Trophoblast cell (in vitro differentiated cells and primary cell): ENCODE results near the gene ATAD3A.

ENCODE experiments used
- DNase-seq, 2 donors: peaks; one replicate each; pipeline ENCODE4 v3.0.0-alpha.2; 2016
- H2AFZ ChIP-seq: 2 replicates; pipeline ENCODE4 v1.6.1; 2013; ENCODE audit warnings: low read length, moderate library complexity, mild to moderate bottlenecking; ENCODE audit not compliant: insufficient read depth, poor library complexity
- H2AK5ac ChIP-seq: 2 replicates; pipeline ENCODE4 v1.6.1; 2013; ENCODE audit warnings: mild to moderate bottlenecking, low read length
- H2BK120ac ChIP-seq: 2 replicates; pipeline ENCODE4 v1.6.1; 2013; ENCODE audit warnings: low read length, mild to moderate bottlenecking, moderate library complexity; ENCODE audit not compliant: insufficient read depth, poor library complexity
- H2BK12ac ChIP-seq: 2 replicates; pipeline ENCODE4 v1.6.1; 2013; ENCODE audit warnings: mild to moderate bottlenecking, low read length, moderate library complexity
- H2BK5ac ChIP-seq: 2 replicates; pipeline ENCODE4 v1.6.1; 2013; ENCODE audit warnings: low read length, low read depth, moderate library complexity, mild to moderate bottlenecking; ENCODE audit not compliant: poor library complexity
- H3K14ac ChIP-seq: 2 replicates; pipeline ENCODE4 v1.6.1; 2013; ENCODE audit warnings: mild to moderate bottlenecking, low read length
- H3K18ac ChIP-seq: 2 replicates; pipeline ENCODE4 v1.6.1; 2013; ENCODE audit warnings: mild to moderate bottlenecking, low read length
- H3K23ac ChIP-seq: 2 replicates; pipeline ENCODE4 v1.6.1; 2013; ENCODE audit warnings: low read length
- H3K27ac ChIP-seq: 2 replicates; pipeline ENCODE4 v1.5.1; 2013; ENCODE audit warnings: low read depth, mild to moderate bottlenecking, inconsistent platforms, low read length, moderate library complexity
- H3K27me3 ChIP-seq: 2 replicates; pipeline ENCODE4 v1.6.1; 2013; ENCODE audit warnings: inconsistent platforms, mild to moderate bottlenecking, low read length, moderate library complexity; ENCODE audit not compliant: insufficient read depth
- H3K36me3 ChIP-seq, 2 experiments: 1 replicate in 1 of 2; 2 replicates in 1 of 2; pipeline ENCODE4 v1.6.1; 2013; ENCODE audit warnings: low read length in 2 of 2, mild to moderate bottlenecking in 2 of 2, moderate library complexity in 1 of 2; ENCODE audit not compliant: insufficient read depth in 2 of 2, control insufficient read depth in 1 of 2
- H3K4ac ChIP-seq: 2 replicates; pipeline ENCODE4 v1.6.1; 2013; ENCODE audit warnings: low read depth, mild to moderate bottlenecking, low read length, moderate library complexity
- H3K4me1 ChIP-seq, 2 experiments: 1 replicate in 1 of 2; 2 replicates in 1 of 2; pipeline ENCODE4 v1.6.1; 2013; ENCODE audit warnings: low read length in 2 of 2, mild to moderate bottlenecking in 2 of 2, moderate library complexity in 1 of 2; ENCODE audit not compliant: insufficient read depth in 2 of 2, control insufficient read depth in 1 of 2
- H3K4me2 ChIP-seq: 2 replicates; pipeline ENCODE4 v1.6.1; 2013; ENCODE audit warnings: inconsistent platforms, mild to moderate bottlenecking, low read length, moderate library complexity
- H3K4me3 ChIP-seq: 2 replicates; pipeline ENCODE4 v1.5.1; 2013; ENCODE audit warnings: mild to moderate bottlenecking, low read depth, low read length, inconsistent platforms
- H3K79me1 ChIP-seq: one replicate; pipeline ENCODE4 v1.6.1; 2013; ENCODE audit warnings: low read length
- H3K79me2 ChIP-seq: 2 replicates; pipeline ENCODE4 v1.6.1; 2013; ENCODE audit warnings: low read length, mild to moderate bottlenecking; ENCODE audit not compliant: control insufficient read depth, insufficient read depth, poor library complexity
- H3K9ac ChIP-seq: 2 replicates; pipeline ENCODE4 v1.6.1; 2013; ENCODE audit warnings: mild to moderate bottlenecking, low read length
- H3K9me3 ChIP-seq: 2 replicates; pipeline ENCODE4 v1.6.1; 2013; ENCODE audit warnings: low read depth, mild to moderate bottlenecking, control low read depth, inconsistent platforms, low read length; ENCODE audit not compliant: insufficient read depth
- H4K12ac ChIP-seq: 2 replicates; pipeline ENCODE4 v1.6.1; 2013; ENCODE audit warnings: low read depth, mild to moderate bottlenecking, low read length, moderate library complexity
- H4K8ac ChIP-seq: 2 replicates; pipeline ENCODE4 v1.6.1; 2013; ENCODE audit warnings: low read depth, mild to moderate bottlenecking, low read length, moderate library complexity
- H4K91ac ChIP-seq: one replicate; pipeline ENCODE4 v1.6.1; 2013; ENCODE audit warnings: low read depth, mild to moderate bottlenecking, low read length, moderate library complexity
- WGBS: extraction: QIAGEN DNeasy Blood & Tissue Kit; methylation state at CpG from one replicate; pipeline ENCODE4 v1.1.7; 2013; ENCODE audit warnings: missing lambda C conversion rate; ENCODE audit not compliant: insufficient read length, insufficient coverage; ENCODE audit errors: extremely low coverage; 5-methylcytosine and 5-hydroxymethylcytosine counted together

Gene ATAD3A

GRCh38 chr1:1528301-1529267 lies 16.6 kb downstream of the ATAD3A start:
- H4K91ac ChIP-seq: no peak overlapping the region
- H2BK120ac ChIP-seq: no peak overlapping the region
- H3K4me2 ChIP-seq: no peak overlapping the region
- H3K14ac ChIP-seq: no peak overlapping the region
- H2AFZ ChIP-seq: no peak overlapping the region
- H3K4me1 ChIP-seq: no peaks in the 10 kb centered on the region
- peaks cover 9% of the 10 kb centered on the region for H3K9me3 ChIP-seq
- H3K79me2 ChIP-seq: no peaks in the 10 kb centered on the region
- no peak overlapping the region for H2BK5ac ChIP-seq
- no peaks in the 10 kb centered on the region for H3K79me1 ChIP-seq
- H3K9ac ChIP-seq: no peak overlapping the region
- H4K12ac ChIP-seq: no peak overlapping the region
- H3K18ac ChIP-seq: no peak overlapping the region
- no peak overlapping the region for H3K23ac ChIP-seq
- no peak overlapping the region for H4K8ac ChIP-seq
- no peaks in the 10 kb centered on the region for H3K27me3 ChIP-seq
- H2BK12ac ChIP-seq: no peak overlapping the region
- H3K4ac ChIP-seq: no peak overlapping the region
- DNase-seq: no peak
- no peak overlapping the region for H3K4me3 ChIP-seq
- no CpG with 5 or more reads among the region's 37 CpGs for WGBS
- H3K36me3 ChIP-seq: peaks cover 57% of the 10 kb centered on the region in 2 experiments
- H3K27ac ChIP-seq: no peak overlapping the region
- H2AK5ac ChIP-seq: no peak overlapping the region

- Histone ChIP-seq H3K27ac (no peak overlapping the region), H3K79me2 (no peaks in the 10 kb centered on the region), H3K9ac (no peak overlapping the region), H4K91ac (no peak overlapping the region), H3K18ac (no peak overlapping the region), H3K9me3 (peaks cover 9% of the 10 kb centered on the region), H3K4me3 (no peak overlapping the region), H3K36me3 (peaks cover 55 to 56% of the 10 kb centered on the region in 2 experiments), H2AK5ac (no peak overlapping the region), H3K14ac (no peak overlapping the region), H4K8ac (no peak overlapping the region), H2BK12ac (no peak overlapping the region), H3K27me3 (no peaks in the 10 kb centered on the region), H3K4me1 (no peaks in the 10 kb centered on the region), H3K23ac (no peak overlapping the region), H3K4me2 (no peak overlapping the region), H3K4ac (no peak overlapping the region), H3K79me1 (no peaks in the 10 kb centered on the region), H2BK120ac (no peak overlapping the region), H2AFZ (no peak overlapping the region), H4K12ac (no peak overlapping the region), H2BK5ac (no peak overlapping the region)
- DNase-seq: no peak
- WGBS: no CpG with 5 or more reads among the region's 18 CpGs
Measured at GRCh38 chr1:1529321-1529720, 17.4 kb downstream of the ATAD3A start.

- no peaks in the 10 kb centered on the region for H3K79me1 ChIP-seq
- H3K9ac ChIP-seq: no peak overlapping the region
- no peak overlapping the region for H4K8ac ChIP-seq
- H2BK12ac ChIP-seq: no peak overlapping the region
- H3K23ac ChIP-seq: no peak overlapping the region
- no peaks in the 10 kb centered on the region for H3K4me1 ChIP-seq
- no peak overlapping the region for H3K27ac ChIP-seq
- H3K4me3 ChIP-seq: no peak overlapping the region
- H3K36me3 ChIP-seq: peaks cover 56% of the 10 kb centered on the region in 2 experiments
- no peaks in the 10 kb centered on the region for H3K27me3 ChIP-seq
- no peak overlapping the region for H3K4ac ChIP-seq
- H3K9me3 ChIP-seq: peaks cover 9% of the 10 kb centered on the region
- H2BK5ac ChIP-seq: no peak overlapping the region
- no peak overlapping the region for H3K18ac ChIP-seq
- no peak overlapping the region for H4K91ac ChIP-seq
- H3K4me2 ChIP-seq: no peak overlapping the region
- no peaks in the 10 kb centered on the region for H3K79me2 ChIP-seq
- H3K14ac ChIP-seq: no peak overlapping the region
- no CpG with 5 or more reads among the region's 8 CpGs for WGBS
- H4K12ac ChIP-seq: no peak overlapping the region
- DNase-seq: no peak
- H2AFZ ChIP-seq: no peak overlapping the region
- H2BK120ac ChIP-seq: no peak overlapping the region
- H2AK5ac ChIP-seq: no peak overlapping the region
Measured at GRCh38 chr1:1529936-1530335, 18.0 kb downstream of the ATAD3A start.

- peaks cover 9% of the 10 kb centered on the region for H3K9me3 ChIP-seq
- H2BK120ac ChIP-seq: no peak overlapping the region
- no peak overlapping the region for H2AK5ac ChIP-seq
- H3K79me2 ChIP-seq: no peaks in the 10 kb centered on the region
- no peak overlapping the region for H4K12ac ChIP-seq
- H3K14ac ChIP-seq: no peak overlapping the region
- H3K4me2 ChIP-seq: no peak overlapping the region
- no peak overlapping the region for H3K18ac ChIP-seq
- no peak overlapping the region for H3K9ac ChIP-seq
- no peak overlapping the region for H4K91ac ChIP-seq
- no peaks in the 10 kb centered on the region for H3K79me1 ChIP-seq
- no peaks in the 10 kb centered on the region for H3K4me1 ChIP-seq
- no CpG with 5 or more reads among the region's 4 CpGs for WGBS
- DNase-seq: no peak
- no peak overlapping the region for H2BK5ac ChIP-seq
- no peak overlapping the region for H4K8ac ChIP-seq
- H2AFZ ChIP-seq: no peak overlapping the region
- H3K27me3 ChIP-seq: no peaks in the 10 kb centered on the region
- H3K4ac ChIP-seq: no peak overlapping the region
- peaks cover 50% of the 10 kb centered on the region in 2 experiments for H3K36me3 ChIP-seq
- no peak overlapping the region for H3K23ac ChIP-seq
- H2BK12ac ChIP-seq: no peak overlapping the region
- H3K27ac ChIP-seq: no peak overlapping the region
- H3K4me3 ChIP-seq: no peak overlapping the region
Measured at GRCh38 chr1:1531947-1532346, 20.0 kb downstream of the ATAD3A start.
